HG02943 (cell line): ENCODE data around the gene PTPRC.
A peak's percentile ranks its signal among the peaks of the same experiment; 100 is the strongest.

Experiments
- ATAC-seq: cut with Tn5 transposase; IDR thresholded peaks from one replicate; pipeline ENCODE4 v1.9.1; 2021; ENCODE audit warnings: mild to moderate bottlenecking, low read depth, moderate library complexity; ENCODE audit not compliant: unreplicated experiment

PTPRC gene

GRCh38 chr1:198642983-198643382 is 4.1 kb downstream of the PTPRC start:
- no peak for ATAC-seq

GRCh38 chr1:198643808-198644207 is 5.0 kb downstream of the PTPRC start:
- ATAC-seq: no peak

GRCh38 chr1:198647055-198647454 is 8.2 kb downstream of the PTPRC start:
- ATAC-seq: no peak

DNA sequence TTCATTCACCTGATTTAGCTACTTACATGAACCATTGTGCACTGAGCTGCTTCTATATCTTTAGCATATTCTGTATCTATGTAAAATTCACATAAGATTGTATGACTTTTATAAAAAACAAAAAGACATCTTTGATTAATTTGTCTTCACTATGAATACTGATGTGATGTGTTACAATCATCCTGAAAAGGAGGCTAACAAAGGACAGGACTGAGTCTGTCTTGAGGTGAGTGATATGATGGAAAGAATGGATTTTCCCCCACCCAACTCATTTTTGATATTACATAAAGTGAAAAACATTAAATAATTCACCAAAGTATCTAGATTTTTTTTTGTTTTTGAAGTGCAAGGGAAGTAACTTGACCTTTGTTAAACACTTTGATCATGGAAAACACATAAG is 9.8 kb downstream of the PTPRC start:
- no peak for ATAC-seq

GRCh38 chr1:198649232-198649967 is 10.6 kb downstream of the PTPRC start:
- ATAC-seq: no peak

DNA sequence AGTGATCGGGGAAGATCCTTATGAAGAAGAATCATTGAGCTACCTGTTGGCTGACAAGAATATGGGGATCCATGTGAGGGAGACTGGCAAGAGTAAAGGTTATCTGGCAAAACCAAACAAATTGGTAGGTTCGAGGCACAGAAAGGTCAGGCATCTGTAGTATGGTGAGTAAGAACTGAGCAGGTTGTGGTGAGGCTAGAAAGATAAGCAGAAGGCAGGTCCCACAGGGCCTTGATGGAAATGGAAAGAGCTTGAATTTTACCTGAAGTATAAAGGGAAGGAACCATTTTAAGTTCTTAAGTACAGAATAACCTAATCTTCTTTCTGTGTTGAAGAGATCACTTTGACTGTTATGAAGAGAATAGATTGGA is 11.1 kb downstream of the PTPRC start:
- ATAC-seq: no peak

- ATAC-seq: no peak
Observed at GRCh38 chr1:198650506-198650905, 11.7 kb downstream of the PTPRC start.

DNA sequence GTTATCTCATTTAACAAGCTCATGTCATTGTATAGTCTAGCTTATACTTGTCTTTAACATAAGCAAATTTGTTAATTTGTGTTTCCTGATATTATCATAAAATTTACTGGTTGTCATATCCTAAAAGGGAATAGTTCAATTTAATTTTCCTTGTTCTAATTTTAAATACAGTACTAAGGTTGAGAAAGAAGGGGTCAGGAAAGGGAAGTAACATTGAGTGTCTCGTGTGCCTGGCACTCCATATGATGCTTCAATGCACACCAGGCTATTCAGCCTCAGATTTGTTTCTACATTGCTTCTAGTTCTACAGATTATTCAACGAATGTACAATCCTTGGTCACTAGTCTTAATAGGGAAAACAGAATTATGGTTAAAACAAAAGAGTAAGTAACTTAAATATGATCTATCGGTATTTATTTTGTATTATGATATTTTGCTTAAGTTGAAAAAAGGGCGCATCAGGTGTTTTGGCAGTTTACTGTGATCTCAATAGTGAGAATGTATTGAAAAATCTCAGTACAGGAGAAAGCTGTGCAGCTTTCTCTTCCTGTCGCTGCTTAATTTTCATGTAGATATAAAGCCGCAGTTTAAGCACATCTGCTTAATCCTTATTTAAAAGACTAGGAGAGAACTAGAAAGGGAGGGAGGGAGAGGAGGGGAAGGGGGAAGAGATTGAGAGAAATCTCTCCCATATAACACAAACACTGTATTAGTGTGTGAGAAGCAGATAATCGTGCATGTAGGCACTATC is 13.0 kb downstream of the PTPRC start:
- ATAC-seq: no peak

DNA sequence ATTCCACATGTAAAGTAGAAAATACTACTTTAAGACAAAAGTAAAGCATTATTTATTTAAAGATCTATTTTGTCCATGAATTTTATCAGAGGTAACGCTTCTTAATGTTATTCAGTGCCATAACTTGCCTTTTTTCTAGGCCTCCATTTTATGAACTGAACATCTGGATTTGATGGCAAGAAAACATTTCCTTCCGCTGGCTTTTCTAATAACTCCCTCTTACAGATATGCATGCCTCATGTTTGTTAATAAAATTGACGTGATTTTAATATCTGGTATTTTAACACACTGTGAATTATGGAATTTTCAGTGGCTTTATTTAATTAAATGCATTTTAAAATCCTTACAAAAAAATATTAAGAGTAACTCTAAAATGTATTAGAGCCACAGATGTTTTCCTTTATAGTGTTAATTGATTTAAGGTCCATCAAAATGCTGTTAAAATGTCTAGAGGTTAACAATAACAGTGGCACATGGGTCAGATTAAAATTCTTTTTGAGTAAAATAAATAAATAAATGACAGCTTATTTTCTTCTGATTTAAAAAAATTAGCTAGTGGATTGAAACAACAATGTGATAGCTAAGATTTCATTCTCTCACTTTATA is 15.1 kb downstream of the PTPRC start:
- no peak for ATAC-seq

- no peak for ATAC-seq
Observed at GRCh38 chr1:198655459-198656121, 16.8 kb downstream of the PTPRC start.

DNA sequence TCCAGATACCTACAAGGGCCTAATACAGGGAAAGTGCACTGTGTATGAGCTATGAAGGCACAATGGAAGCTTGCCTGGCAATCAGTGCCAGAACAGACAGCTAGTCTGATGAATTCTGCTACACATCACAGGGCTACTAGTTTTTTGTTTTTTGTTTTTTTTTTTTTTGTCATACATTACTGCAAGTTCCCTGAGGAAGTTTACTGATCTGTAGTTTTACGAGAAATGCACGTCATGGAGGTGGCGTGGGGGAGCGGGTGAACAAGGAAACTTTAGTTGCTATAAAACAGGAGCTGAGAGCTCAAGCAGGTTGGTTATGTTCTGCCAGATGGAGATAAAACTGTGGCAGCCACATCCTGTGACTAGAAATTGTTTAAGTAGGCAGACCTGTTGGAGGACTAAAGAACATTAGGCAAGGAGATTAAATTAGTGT is 17.7 kb downstream of the PTPRC start:
- ATAC-seq: no peak

GRCh38 chr1:198657550-198658064 is 18.8 kb downstream of the PTPRC start:
- ATAC-seq: no peak

DNA sequence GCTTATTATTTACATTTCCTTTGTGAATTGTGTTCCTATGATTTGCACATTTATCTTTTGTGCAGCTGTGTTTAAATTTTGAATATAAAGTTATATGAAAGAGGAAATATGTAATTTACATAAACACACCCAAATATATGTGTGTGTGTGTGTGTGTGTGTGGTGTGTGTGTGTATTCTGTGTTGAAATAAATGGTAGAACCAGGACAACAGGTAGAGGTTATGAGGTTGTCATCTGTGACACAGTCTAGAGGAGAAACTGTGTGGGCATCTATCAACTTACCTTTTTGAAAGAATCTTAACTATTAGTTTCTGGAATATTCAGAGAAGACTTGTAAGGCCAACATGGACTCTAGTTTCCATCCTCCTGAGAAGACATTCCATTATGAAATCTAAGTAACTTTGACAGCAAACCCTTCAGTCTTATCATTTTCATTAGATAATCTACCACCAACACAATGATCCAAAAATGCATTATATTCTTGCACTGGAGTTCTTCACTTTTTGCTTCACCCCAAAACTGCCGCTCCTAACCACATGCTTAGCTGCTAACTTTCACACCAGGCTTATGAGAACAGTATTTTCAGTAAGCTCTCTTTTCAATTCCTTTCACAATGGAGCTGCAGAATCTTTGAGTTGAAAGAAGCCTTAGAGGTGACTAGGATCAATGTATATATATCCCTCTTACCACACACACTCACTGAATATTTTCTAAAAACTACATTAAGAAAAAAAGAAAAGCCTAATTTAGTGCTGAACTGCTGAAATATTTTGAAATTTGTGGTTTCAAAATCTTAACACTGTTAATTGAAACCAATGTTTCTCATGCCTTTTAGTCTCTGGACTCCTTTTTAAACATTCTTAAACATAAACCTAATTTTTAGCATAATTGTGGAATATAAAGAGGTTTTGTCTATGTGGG is 21.8 kb downstream of the PTPRC start:
- ATAC-seq: no peak

GRCh38 chr1:198662821-198663220 is 24.0 kb downstream of the PTPRC start:
- ATAC-seq: no peak

GRCh38 chr1:198664068-198664788 is 25.4 kb downstream of the PTPRC start:
- ATAC-seq: no peak

- ATAC-seq: no peak
Observed at GRCh38 chr1:198667186-198667585, 28.3 kb downstream of the PTPRC start.

DNA sequence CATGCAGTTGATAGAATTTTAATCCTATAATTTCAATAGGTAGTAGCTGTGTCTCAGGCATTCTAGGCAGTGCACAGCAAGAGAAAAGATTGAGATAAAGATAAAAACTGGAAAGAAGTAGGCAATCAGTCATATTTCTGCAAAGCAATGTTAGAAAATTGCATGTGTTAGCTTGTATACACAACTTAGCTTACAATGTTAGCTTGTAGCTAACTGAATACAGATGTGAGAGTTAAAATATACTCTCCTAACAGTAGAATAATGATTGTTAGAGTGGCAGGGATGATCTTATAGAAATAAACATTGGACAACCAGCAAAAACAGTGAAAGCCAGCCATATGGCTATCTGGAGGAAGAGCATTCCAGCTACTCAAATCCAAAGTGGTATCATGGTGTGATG is 29.0 kb downstream of the PTPRC start:
- ATAC-seq: no peak

- ATAC-seq: peak; percentile 75
Observed at GRCh38 chr1:198669023-198669698, 30.3 kb downstream of the PTPRC start.

DNA sequence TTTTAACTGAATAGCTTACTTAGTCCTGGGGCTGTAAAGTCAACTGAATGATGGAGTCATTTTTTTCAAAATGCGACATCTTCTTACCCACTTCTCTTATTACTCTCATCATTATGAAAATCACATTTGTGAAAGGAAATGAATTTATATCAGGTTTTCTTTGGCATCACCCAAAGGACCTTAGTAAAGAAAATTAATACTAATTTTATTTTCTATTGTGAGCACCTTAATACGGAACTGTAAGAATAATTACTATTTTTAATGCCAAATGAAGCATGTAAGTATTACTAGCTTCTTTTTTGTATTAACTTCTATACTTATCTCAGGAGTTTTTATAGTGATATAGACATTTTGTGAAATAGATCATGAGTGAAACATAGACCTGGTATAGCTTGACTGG is 30.9 kb downstream of the PTPRC start:
- ATAC-seq: no peak
